ENCODE data around the gene PBRM1. TPM values are rescaled to one million over a fixed set of nuclear protein-coding genes. Genes with fewer than 3 reads are reported as not detected.
"Not testable (repeated sequence)": the region's sequence is repeated elsewhere in the genome, so short reads cannot be mapped to it uniquely, and the experiment has no call there.

Gene PBRM1
- total RNA-seq, 1 experiment from 2014 or later = 42.8 TPM

- POLR2A ChIA-PET (ENCODE audit: unreplicated experiment) = no interaction called here
- H3K79me2 ChIP-seq (ENCODE audit: low read depth) = 0 out of 2 replicates have a peak, but pooled peaks cover 11% of the 10 kb centered on the region
- no peak overlapping the region for H2AFZ ChIP-seq
- CTCF ChIA-PET = no interaction called here
- no peaks in the 10 kb centered on the region for H3K36me3 ChIP-seq (ENCODE audit: low read depth)
- no peak overlapping the region for H3K4me3 ChIP-seq
- H3K9me3 ChIP-seq (ENCODE audit: insufficient read depth, low read depth) = no peaks in the 10 kb centered on the region
- H3K4me1 ChIP-seq (replicated peaks; ENCODE audit: insufficient read depth) = peaks cover 15% of the 10 kb centered on the region
- intact Hi-C loops (cut with micrococcal nuclease; ENCODE audit: unreplicated experiment) = no loop called here
- BruUV-seq (replicated peaks) = no TSS peak
- TF ChIP-seq EZH2 (IDR thresholded peaks at IDR 0.05; ENCODE audit: low read depth) (no peak), CTCF (conservative IDR thresholded peaks at IDR 0.05) (no peak)
- H3F3A ChIP-seq (ENCODE audit: insufficient read depth, low read depth) = peaks cover 7% of the 10 kb centered on the region; the same call in 1 of the 2 replicates
- DNase-seq = no peak
- H3K4me2 ChIP-seq = no peak overlapping the region
- H4K20me1 ChIP-seq (ENCODE audit: insufficient read depth) = no peaks in the 10 kb centered on the region
- no peak overlapping the region for H3K27ac ChIP-seq
- no peaks in the 10 kb centered on the region for H3K27me3 ChIP-seq (ENCODE audit: insufficient read depth, low read depth)
- no peaks in the 10 kb centered on the region for H3K9me2 ChIP-seq (ENCODE audit: insufficient read depth)
Measured at GRCh38 chr3:52528586-52529375, 156.9 kb downstream of the PBRM1 start.

- no peak for DNase-seq
- no TSS peak for BruUV-seq (replicated peaks)
- H3K9me3 ChIP-seq (ENCODE audit: insufficient read depth, low read depth) = no peaks in the 10 kb centered on the region
- TF ChIP-seq CTCF (conservative IDR thresholded peaks at IDR 0.05) (no peak), EZH2 (IDR thresholded peaks at IDR 0.05; ENCODE audit: low read depth) (no peak)
- H3K9me2 ChIP-seq (ENCODE audit: insufficient read depth) = no peaks in the 10 kb centered on the region
- no peak overlapping the region for H2AFZ ChIP-seq
- no peak overlapping the region for H3K4me3 ChIP-seq
- H3K79me2 ChIP-seq (ENCODE audit: low read depth) = 0 out of 2 replicates have a peak, but pooled peaks cover 11% of the 10 kb centered on the region
- ChIA-PET POLR2A (ENCODE audit: unreplicated experiment) (no interaction called here), CTCF (no interaction called here)
- H3F3A ChIP-seq (ENCODE audit: insufficient read depth, low read depth) = peaks cover 7% of the 10 kb centered on the region; the same call in 1 of the 2 replicates
- H3K4me2 ChIP-seq = no peak overlapping the region
- H3K27me3 ChIP-seq (ENCODE audit: insufficient read depth, low read depth) = no peaks in the 10 kb centered on the region
- H3K4me1 ChIP-seq (replicated peaks; ENCODE audit: insufficient read depth) = peaks cover 15% of the 10 kb centered on the region
- no peaks in the 10 kb centered on the region for H3K36me3 ChIP-seq (ENCODE audit: low read depth)
- intact Hi-C loops (cut with micrococcal nuclease; ENCODE audit: unreplicated experiment) = loop anchor here (2.0 kb wide), 2 partner anchors 73 to 143 kb away; partner anchors contain the start of genes NISCH and TNNC1
- H4K20me1 ChIP-seq (ENCODE audit: insufficient read depth) = no peaks in the 10 kb centered on the region
- H3K27ac ChIP-seq = no peak overlapping the region
Measured at GRCh38 chr3:52527732-52528585, 157.8 kb downstream of the PBRM1 start.

GRCh38 chr3:52527039-52527731 is 158.5 kb downstream of the PBRM1 start:
- H2AFZ ChIP-seq = no peak overlapping the region
- TF ChIP-seq CTCF (conservative IDR thresholded peaks at IDR 0.05) (no peak), EZH2 (IDR thresholded peaks at IDR 0.05; ENCODE audit: low read depth) (no peak)
- no peaks in the 10 kb centered on the region for H3K27me3 ChIP-seq (ENCODE audit: insufficient read depth, low read depth)
- H3F3A ChIP-seq (ENCODE audit: insufficient read depth, low read depth) = peaks cover 7% of the 10 kb centered on the region; the same call in 1 of the 2 replicates
- 0 out of 2 replicates have a peak overlapping the region, but pooled peaks have one; percentile 4 for H3K4me2 ChIP-seq
- H3K27ac ChIP-seq = no peak overlapping the region
- ChIA-PET CTCF (interaction anchor here (0.6 kb wide), 1 partner anchor 125 kb away, joined by 3 read pairs; no protein-coding TSS in a partner anchor), POLR2A (ENCODE audit: unreplicated experiment) (interaction anchor here (0.6 to 1.1 kb wide), 2 partner anchors 9 to 325 kb away, joined by 3 to 7 read pairs; partner anchors contain the start of gene UQCC5)
- DNase-seq = peak in 1 of 2 experiments; percentile 52
- no peaks in the 10 kb centered on the region for H3K36me3 ChIP-seq (ENCODE audit: low read depth)
- intact Hi-C loops (cut with micrococcal nuclease; ENCODE audit: unreplicated experiment) = loop anchor here (2.0 kb wide), 2 partner anchors 72 to 144 kb away; partner anchors contain the start of genes NISCH and TNNC1
- 0 out of 2 replicates have a peak, but pooled peaks cover 5% of the 10 kb centered on the region for H3K79me2 ChIP-seq (ENCODE audit: low read depth)
- no peak overlapping the region for H3K4me3 ChIP-seq
- H4K20me1 ChIP-seq (ENCODE audit: insufficient read depth) = no peaks in the 10 kb centered on the region
- no peaks in the 10 kb centered on the region for H3K9me2 ChIP-seq (ENCODE audit: insufficient read depth)
- H3K4me1 ChIP-seq (replicated peaks; ENCODE audit: insufficient read depth) = peaks cover 10% of the 10 kb centered on the region
- BruUV-seq (replicated peaks) = no TSS peak
- no peaks in the 10 kb centered on the region for H3K9me3 ChIP-seq (ENCODE audit: insufficient read depth, low read depth)

- H3K27ac ChIP-seq; H3K36me3 ChIP-seq (ENCODE audit: low read depth); DNase-seq; H3K9me2 ChIP-seq (ENCODE audit: insufficient read depth); BruUV-seq (replicated peaks); H4K20me1 ChIP-seq (ENCODE audit: insufficient read depth); H3K9me3 ChIP-seq (ENCODE audit: insufficient read depth, low read depth); H3K79me2 ChIP-seq (ENCODE audit: low read depth); H3K4me1 ChIP-seq (replicated peaks; ENCODE audit: insufficient read depth); H3K4me3 ChIP-seq; H3F3A ChIP-seq (ENCODE audit: insufficient read depth, low read depth); H2AFZ ChIP-seq; H3K27me3 ChIP-seq (ENCODE audit: insufficient read depth, low read depth): not testable (repeated sequence)
- ChIA-PET CTCF (interaction anchor here (0.6 kb wide), 1 partner anchor 125 kb away, joined by 3 read pairs; no protein-coding TSS in a partner anchor), POLR2A (ENCODE audit: unreplicated experiment) (interaction anchor here (0.6 to 1.1 kb wide), 4 partner anchors 10 to 250 kb away, joined by 3 to 7 read pairs (median 4); partner anchors contain the start of gene UQCC5)
- intact Hi-C loops (cut with micrococcal nuclease; ENCODE audit: unreplicated experiment) = loop anchor here (2.0 kb wide), 2 partner anchors 72 to 144 kb away; partner anchors contain the start of genes NISCH and TNNC1
- H3K4me2 ChIP-seq = 0 out of 2 replicates have a peak overlapping the region, but pooled peaks have one; percentile 4
Measured at GRCh38 chr3:52526671-52527038, 159.1 kb downstream of the PBRM1 start.
